HEK293 (cell line): ENCODE results near the gene ZNRF1.

Experiments used
- CTCF ChIA-PET: fragments of 350-600 bp; formaldehyde crosslinking; extraction: SDS; loops from one replicate; lab custom pipeline; 2021; ENCODE audit warnings: antibody characterized with exemption; lab: Yijun Ruan, JAX
- POLR2A ChIA-PET: fragments of 300-600 bp; formaldehyde crosslinking; extraction: SDS; loops from one replicate; lab custom pipeline; 2020; ENCODE audit warnings: antibody characterized with exemption, inconsistent platforms; lab: Yijun Ruan, JAX
- H3K27ac ChIP-seq: fragments of 200-500 bp; sonication (Bioruptor generic); 2 replicates; pipeline ENCODE4 v1.5.1; 2014; ENCODE audit warnings: low read depth, low read length, control low read depth, inconsistent platforms; ENCODE audit errors: extremely low read depth
- H3K36me3 ChIP-seq, 2 experiments: fragments of 200-500 bp in 1 of 2; sonication (Bioruptor generic) in 1 of 2; 1 replicate in 1 of 2; 2 replicates in 1 of 2; pipeline ENCODE4 v1.5.1; 2014 to 2017; ENCODE audit warnings: inconsistent platforms in 2 of 2, low read length in 2 of 2; ENCODE audit not compliant: control insufficient read depth in 2 of 2, insufficient read depth in 1 of 2
- H3K4me1 ChIP-seq: fragments of 200-500 bp; sonication (Bioruptor generic); 2 replicates; pipeline ENCODE4 v1.5.1; 2014; ENCODE audit warnings: mild to moderate bottlenecking, low read length, inconsistent platforms; ENCODE audit not compliant: control insufficient read depth, insufficient read depth
- H3K4me3 ChIP-seq: 2 replicates; pipeline ENCODE4 v1.5.1; 2011; ENCODE audit warnings: low read depth, mild to moderate bottlenecking, control low read depth, low read length, moderate library complexity
- H3K9me3 ChIP-seq: fragments of 200-500 bp; sonication (Bioruptor generic); 2 replicates; pipeline ENCODE4 v1.5.1; 2014; ENCODE audit warnings: low read depth, low read length, inconsistent platforms; ENCODE audit not compliant: control insufficient read depth, insufficient read depth
- HOXD13 ChIP-seq: sonication (generic); formaldehyde crosslinking; IDR thresholded peaks from 2 replicates; pipeline ENCODE4 v1.8.0; 2022; ENCODE audit warnings: missing genetic modification reagents, borderline replicate concordance
- KLF1 ChIP-seq: fragments of 450-650 bp; formaldehyde crosslinking; IDR thresholded peaks from 2 replicates; pipeline ENCODE4 v1.5.1; 2016; ENCODE audit warnings: missing biosample characterization, missing genetic modification characterization
- KLF10 ChIP-seq: fragments of 450-650 bp; IDR thresholded peaks from 2 replicates; pipeline ENCODE4 v1.5.1; 2018; ENCODE audit warnings: missing biosample characterization, mild to moderate bottlenecking, missing genetic modification characterization
- OSR2 ChIP-seq: fragments of 450-650 bp; formaldehyde crosslinking; IDR thresholded peaks from 2 replicates; pipeline ENCODE4 v1.5.1; 2016; ENCODE audit warnings: missing biosample characterization, missing genetic modification characterization
- PRDM4 ChIP-seq: fragments of 450-650 bp; formaldehyde crosslinking; IDR thresholded peaks from 2 replicates; pipeline ENCODE4 v1.5.1; 2017; ENCODE audit warnings: missing biosample characterization, missing genetic modification characterization
- ZBTB20 ChIP-seq: fragments of 450-650 bp; formaldehyde crosslinking; IDR thresholded peaks from 2 replicates; pipeline ENCODE4 v1.5.1; 2016; ENCODE audit warnings: missing biosample characterization, missing genetic modification characterization
- ZBTB44 ChIP-seq: fragments of 450-650 bp; IDR thresholded peaks from 2 replicates; pipeline ENCODE4 v1.5.1; 2018; ENCODE audit warnings: missing biosample characterization, mild to moderate bottlenecking, missing genetic modification characterization
- ZBTB48 ChIP-seq: fragments of 450-650 bp; formaldehyde crosslinking; IDR thresholded peaks from 2 replicates; pipeline ENCODE4 v1.5.1; 2016; ENCODE audit warnings: missing biosample characterization, missing genetic modification characterization
- ZNF132 ChIP-seq: fragments of 450-650 bp; formaldehyde crosslinking; IDR thresholded peaks from 2 replicates; pipeline ENCODE4 v1.5.1; 2017; ENCODE audit warnings: missing biosample characterization, missing genetic modification characterization, borderline replicate concordance
- ZNF169 ChIP-seq: fragments of 450-650 bp; formaldehyde crosslinking; IDR thresholded peaks from 2 replicates; pipeline ENCODE4 v1.5.1; 2016; ENCODE audit warnings: missing biosample characterization, missing genetic modification characterization
- ZNF37A ChIP-seq: fragments of 450-650 bp; IDR thresholded peaks from 2 replicates; pipeline ENCODE4 v1.5.1; 2018; ENCODE audit warnings: missing biosample characterization, missing genetic modification characterization
- ZNF394 ChIP-seq: fragments of 450-650 bp; formaldehyde crosslinking; IDR thresholded peaks from 2 replicates; pipeline ENCODE4 v1.5.1; 2016; ENCODE audit warnings: missing biosample characterization, missing genetic modification characterization, mild to moderate bottlenecking, moderate library complexity, borderline replicate concordance
- ZNF48 ChIP-seq: fragments of 450-650 bp; formaldehyde crosslinking; IDR thresholded peaks from 2 replicates; pipeline ENCODE4 v1.5.1; 2016; ENCODE audit warnings: missing biosample characterization, missing genetic modification characterization
- ZNF549 ChIP-seq: fragments of 450-650 bp; IDR thresholded peaks from 2 replicates; pipeline ENCODE4 v1.5.1; 2018; ENCODE audit warnings: missing biosample characterization, missing genetic modification characterization, mild to moderate bottlenecking, inconsistent platforms, moderate library complexity
- ZNF561 ChIP-seq: fragments of 450-650 bp; IDR thresholded peaks from 2 replicates; pipeline ENCODE4 v1.5.1; 2018; ENCODE audit warnings: missing biosample characterization, missing genetic modification characterization, borderline replicate concordance
- ZNF621 ChIP-seq: fragments of 450-650 bp; formaldehyde crosslinking; IDR thresholded peaks from 2 replicates; pipeline ENCODE4 v1.5.1; 2017; ENCODE audit warnings: missing biosample characterization, missing genetic modification characterization
- ZNF660 ChIP-seq: fragments of 450-650 bp; IDR thresholded peaks from 2 replicates; pipeline ENCODE4 v1.5.1; 2018; ENCODE audit warnings: missing biosample characterization, mild to moderate bottlenecking, missing genetic modification characterization
- ZNF704 ChIP-seq: fragments of 450-650 bp; formaldehyde crosslinking; IDR thresholded peaks from 2 replicates; pipeline ENCODE4 v1.5.1; 2016; ENCODE audit warnings: missing biosample characterization, missing genetic modification characterization
- ZNF792 ChIP-seq: fragments of 450-650 bp; formaldehyde crosslinking; IDR thresholded peaks from 2 replicates; pipeline ENCODE4 v1.5.1; 2016; ENCODE audit warnings: missing biosample characterization, missing genetic modification characterization
- ZSCAN23 ChIP-seq: fragments of 450-650 bp; formaldehyde crosslinking; IDR thresholded peaks from 2 replicates; pipeline ENCODE4 v1.5.1; 2016; ENCODE audit warnings: missing biosample characterization, missing genetic modification characterization
- ZXDB ChIP-seq: fragments of 450-650 bp; formaldehyde crosslinking; IDR thresholded peaks from 2 replicates; pipeline ENCODE4 v1.5.1; 2016; ENCODE audit warnings: missing biosample characterization, missing genetic modification characterization

ZNRF1 gene

GRCh38 chr16:75116081-75116910 is 117.5 kb downstream of the ZNRF1 start, which contains the start of gene LDHD (continued):
- no peak for TF ChIP-seq PRDM4
- no peak for TF ChIP-seq ZNF394
- TF ChIP-seq ZNF704 (tag by site-specific recombination), result no peak
- TF ChIP-seq ZSCAN23, result no peak
- TF ChIP-seq ZBTB48, result no peak
- TF ChIP-seq ZNF792 (tag by site-specific recombination), result no peak
- no peak for TF ChIP-seq ZNF660 (tag by site-specific recombination)
- TF ChIP-seq KLF10 (tag by site-specific recombination), result peak; percentile 70
- no peak for TF ChIP-seq ZNF621 (tag by site-specific recombination)
- no peak for TF ChIP-seq ZNF169 (tag by site-specific recombination)
- no peak for TF ChIP-seq ZNF48 (tag by site-specific recombination)
- no peak for TF ChIP-seq ZNF549 (tag by site-specific recombination)
- TF ChIP-seq OSR2 (tag by site-specific recombination), result peak; percentile 82
- TF ChIP-seq ZXDB (tag by site-specific recombination), result 0 out of 2 replicates have a peak, but pooled peaks have one; percentile 26
- no peak for TF ChIP-seq ZNF561
- TF ChIP-seq HOXD13, result no peak
- no peak for TF ChIP-seq ZBTB44 (tag by site-specific recombination)
- peak; percentile 41; the same call in 1 of the 2 replicates for TF ChIP-seq ZBTB20
- TF ChIP-seq, all 188 proteins: peak for 8

- H3K4me3 ChIP-seq, result no peak overlapping the region
Observed at GRCh38 chr16:75116911-75117245, 118.1 kb downstream of the ZNRF1 start.

More at GRCh38 chr16:75116911-75117245, 118.1 kb downstream of the ZNRF1 start:
- no peaks in the 10 kb centered on the region for H3K4me1 ChIP-seq
- CTCF ChIA-PET, result no interaction called here
- H3K27ac ChIP-seq, result no peak overlapping the region
- no peaks in the 10 kb centered on the region for H3K9me3 ChIP-seq
- no peak for TF ChIP-seq ZNF132
- TF ChIP-seq KLF1 (tag by site-specific recombination), result 0 out of 2 replicates have a peak, but pooled peaks have one; percentile 2
- TF ChIP-seq ZNF37A (tag by site-specific recombination), result no peak
- H3K36me3 ChIP-seq, result no peaks in the 10 kb centered on the region
- POLR2A ChIA-PET, result interaction anchor here (0.7 kb wide), 1 partner anchor 166 kb away, joined by 4 read pairs; no protein-coding TSS in a partner anchor
